Upper lobe of right lung (tissue), 1 donor: ENCODE results near the gene MBNL2. TPM values are rescaled to one million over a fixed set of nuclear protein-coding genes. Genes with fewer than 3 reads are reported as not detected.

ENCODE experiments used
- ATAC-seq: fragments of 200-7000 bp; cut with Tn5 transposase; one replicate; pipeline ENCODE4 v1.9.1; 2020; ENCODE audit warnings: mild to moderate bottlenecking, moderate library complexity
- DNase-seq: peaks from one replicate; pipeline ENCODE4 v3.0.0-alpha.2; 2020
- H3K27ac ChIP-seq: fragments of 200-600 bp; one replicate; pipeline ENCODE4 v1.8.0; 2022
- H3K27me3 ChIP-seq: fragments of 200-600 bp; one replicate; pipeline ENCODE4 v1.8.0; 2022; ENCODE audit warnings: mild to moderate bottlenecking
- H3K36me3 ChIP-seq: fragments of 200-600 bp; one replicate; pipeline ENCODE4 v1.8.0; 2022
- H3K4me1 ChIP-seq: fragments of 200-600 bp; one replicate; pipeline ENCODE4 v1.8.0; 2022
- H3K4me3 ChIP-seq: fragments of 200-600 bp; one replicate; pipeline ENCODE4 v1.8.0; 2022; ENCODE audit warnings: mild to moderate bottlenecking
- H3K9me3 ChIP-seq: fragments of 200-600 bp; one replicate; pipeline ENCODE4 v1.8.0; 2022
- CTCF ChIP-seq: fragments of 200-600 bp; IDR thresholded peaks from one replicate; pipeline ENCODE4 v1.8.0; 2022; ENCODE audit warnings: antibody characterized with exemption
- intact Hi-C: fragments of 100-400 bp; cut with DNase I; formaldehyde crosslinking; loops from one replicate; pipeline ENCODE4 v1.11.0; 2022
- total RNA-seq: library from RNA; stranded (reverse); fragmentation: NEBNext Ultra II Directional; extraction: Animal tissue kit (Norgen Biotek cat#: 25700); gene quantifications from one replicate; pipeline ENCODE4 v1.2.1, GENCODE V29; 2021
- donor health status: DM: no; HTN: yes; CAD: no; lungs with severe emphysema.

MBNL2 gene
- total RNA-seq, 1 donor from 2014 or later: 60.6 TPM

- Histone ChIP-seq H3K4me1 (peaks cover 20% of the 10 kb centered on the region), H3K36me3 (peaks cover 37% of the 10 kb centered on the region), H3K4me3 (no peak overlapping the region), H3K27ac (no peak overlapping the region), H3K27me3 (no peaks in the 10 kb centered on the region), H3K9me3 (no peaks in the 10 kb centered on the region)
- TF ChIP-seq CTCF: no peak
- ATAC-seq: no peak
- no peak for DNase-seq
- intact Hi-C loops: loop anchor here (10.0 kb wide), 2 partner anchors 118 to 228 kb away; partner anchors contain the start of gene MBNL2
Observed at GRCh38 chr13:97342936-97343335, 120.8 kb downstream of the MBNL2 start.

GRCh38 chr13:97344265-97345175, 122.4 kb downstream of the MBNL2 start:
- peak; percentile 87 for ATAC-seq
- no peak for DNase-seq
- H3K27me3 ChIP-seq: no peaks in the 10 kb centered on the region

GRCh38 chr13:97346097-97346496, 124.0 kb downstream of the MBNL2 start:
- Histone ChIP-seq H3K9me3 (no peaks in the 10 kb centered on the region), H3K27me3 (no peaks in the 10 kb centered on the region), H3K4me3 (no peak overlapping the region), H3K27ac (no peak overlapping the region), H3K4me1 (peaks cover 11% of the 10 kb centered on the region), H3K36me3 (peaks cover 63% of the 10 kb centered on the region)
- DNase-seq (no peak), ATAC-seq (no peak)
- TF ChIP-seq CTCF: no peak
- intact Hi-C loops: loop anchor here (10.0 kb wide), 2 partner anchors 121 to 231 kb away; partner anchors contain the start of gene MBNL2

More at GRCh38 chr13:97344265-97345175, 122.4 kb downstream of the MBNL2 start:
- no peak overlapping the region for H3K4me3 ChIP-seq
- H3K27ac ChIP-seq: no peak overlapping the region
- TF ChIP-seq CTCF: peak; percentile 71
- H3K9me3 ChIP-seq: no peaks in the 10 kb centered on the region
- peaks cover 48% of the 10 kb centered on the region for H3K36me3 ChIP-seq
- peaks cover 20% of the 10 kb centered on the region for H3K4me1 ChIP-seq
- intact Hi-C loops: loop anchor here (10.0 kb wide), 2 partner anchors 120 to 230 kb away; partner anchors contain the start of gene MBNL2

- ATAC-seq (peak; percentile 17), DNase-seq (no peak)
- Histone ChIP-seq H3K4me3 (no peak overlapping the region), H3K27me3 (no peaks in the 10 kb centered on the region), H3K36me3 (peaks cover 65% of the 10 kb centered on the region), H3K4me1 (peaks cover 9% of the 10 kb centered on the region), H3K27ac (no peak overlapping the region), H3K9me3 (no peaks in the 10 kb centered on the region)
- no peak for TF ChIP-seq CTCF
- intact Hi-C loops: loop anchor here (10.0 kb wide), 2 partner anchors 122 to 232 kb away; partner anchors contain the start of gene MBNL2
Observed at GRCh38 chr13:97346561-97347254, 124.6 kb downstream of the MBNL2 start.

- H3K9me3 ChIP-seq: no peaks in the 10 kb centered on the region
- ATAC-seq (no peak), DNase-seq (no peak)
- peaks cover 9% of the 10 kb centered on the region for H3K4me1 ChIP-seq
- no peak for TF ChIP-seq CTCF
- no peak overlapping the region for H3K27ac ChIP-seq
- H3K4me3 ChIP-seq: no peak overlapping the region
- intact Hi-C loops: loop anchor here (10.0 kb wide), 2 partner anchors 123 to 233 kb away; partner anchors contain the start of gene MBNL2
- H3K27me3 ChIP-seq: no peaks in the 10 kb centered on the region
- peaks cover 68% of the 10 kb centered on the region for H3K36me3 ChIP-seq
Observed at GRCh38 chr13:97347255-97347932, 125.3 kb downstream of the MBNL2 start.
